Measurements from ENCODE around the gene RAMP3.

The RAMP3 gene

DNA sequence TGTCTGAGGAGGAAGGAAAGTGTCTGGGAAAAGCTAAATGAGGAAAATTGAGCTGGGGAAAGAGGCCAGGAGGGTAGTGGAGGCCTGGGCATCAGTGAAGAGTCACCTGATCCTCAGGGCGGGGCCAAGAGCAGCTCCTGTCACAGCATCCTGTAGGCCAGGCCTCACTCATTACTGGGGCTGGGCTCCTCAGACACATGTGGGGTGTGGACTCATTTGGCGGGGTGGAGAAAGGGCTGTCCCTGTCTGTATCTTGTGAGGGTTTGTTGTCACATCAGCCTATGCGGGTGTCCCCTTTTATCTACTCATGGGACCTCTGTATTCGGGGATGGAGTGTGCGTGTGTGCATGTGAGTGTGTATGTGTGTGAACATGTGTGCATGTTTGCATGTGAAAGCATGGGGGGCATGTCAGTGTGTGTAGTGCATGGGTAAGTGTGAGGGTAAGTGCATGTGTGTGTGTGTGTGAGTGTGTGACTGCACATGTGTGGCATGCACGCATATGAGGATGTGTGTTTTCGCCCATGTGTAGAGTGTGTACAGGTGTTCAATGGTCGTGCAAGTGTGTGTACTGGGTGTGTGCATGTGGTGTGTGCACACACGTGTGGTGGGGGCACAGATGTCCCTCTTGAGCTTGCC, 67.8 kb downstream of the RAMP3 start:
- DNase-seq, result no peak

DNA sequence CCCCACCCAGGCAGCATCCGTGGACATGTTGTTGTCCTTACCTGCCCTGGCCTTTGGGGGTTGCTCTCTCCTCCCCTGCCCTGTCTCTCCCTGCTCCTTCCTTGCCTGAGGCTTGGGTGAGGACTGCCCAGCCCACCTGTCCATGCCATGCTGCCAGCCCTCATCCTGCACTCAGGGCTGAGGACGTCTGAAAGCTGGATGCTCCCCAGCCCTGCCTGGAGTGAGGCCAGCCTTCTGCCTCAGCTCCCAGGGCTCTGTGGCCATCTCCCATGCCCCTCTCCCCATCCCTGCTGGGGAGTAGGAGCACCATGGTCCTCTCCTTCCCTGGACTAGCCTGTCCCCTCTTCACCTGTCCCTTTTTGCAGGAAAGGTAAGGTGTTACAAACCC, 68.4 kb downstream of the RAMP3 start:
- no peak for DNase-seq

DNA sequence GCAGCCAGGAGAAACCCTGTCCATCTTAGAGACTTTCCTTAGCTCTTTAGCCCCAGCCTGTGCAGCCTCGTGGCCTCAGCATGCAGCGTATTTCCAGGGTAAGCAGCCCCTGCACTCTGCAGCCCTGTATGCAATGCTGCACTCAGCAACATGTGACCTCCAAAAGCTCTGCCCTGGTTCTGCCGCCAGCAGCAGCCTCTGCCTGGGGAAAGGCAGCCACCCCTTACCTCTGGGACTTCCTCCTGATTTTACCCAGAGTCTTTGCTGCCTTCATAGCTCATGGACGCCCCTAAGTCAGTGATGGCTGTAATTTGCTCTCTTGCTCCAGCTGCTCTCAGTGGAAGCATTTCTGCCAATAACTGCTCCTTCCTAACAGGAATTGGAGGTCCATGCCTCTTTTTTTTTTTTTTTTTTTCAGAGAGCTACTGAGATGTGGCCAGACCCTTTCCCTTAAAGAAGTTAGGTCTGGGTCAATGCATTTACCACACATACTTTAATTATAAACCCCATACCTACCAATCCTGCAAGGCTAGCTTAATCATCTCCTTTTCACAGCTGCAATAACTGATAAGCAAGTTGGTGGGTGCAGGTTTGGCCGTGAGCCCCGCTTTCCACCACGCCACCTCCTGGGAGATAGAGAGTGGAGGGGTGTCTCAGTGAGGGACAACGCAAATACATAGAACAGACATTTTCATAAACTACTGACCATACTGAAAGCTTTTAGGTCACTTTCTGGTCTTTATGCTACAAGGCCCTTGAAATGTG, 71.7 kb downstream of the RAMP3 start:
- DNase-seq, result no peak

DNA sequence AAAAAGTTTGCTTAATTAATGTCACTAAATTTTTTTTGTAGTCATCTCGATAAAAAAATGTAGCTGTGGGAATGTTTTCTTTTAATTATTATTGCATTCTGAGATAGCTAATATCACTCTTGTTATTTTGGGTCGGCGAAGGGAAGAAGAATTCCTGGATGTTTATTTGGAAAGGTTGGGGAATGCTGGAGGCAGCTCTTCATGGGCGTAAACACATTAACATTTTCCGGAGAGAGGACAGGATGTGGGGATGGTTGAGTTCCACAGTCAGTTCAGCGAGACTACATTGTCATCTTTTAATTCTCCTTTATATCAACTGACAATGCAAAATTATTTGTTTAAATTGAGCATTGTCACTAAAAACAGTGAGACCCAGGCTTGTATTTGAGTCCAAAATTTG, 72.5 kb downstream of the RAMP3 start:
- DNase-seq, result no peak

DNA sequence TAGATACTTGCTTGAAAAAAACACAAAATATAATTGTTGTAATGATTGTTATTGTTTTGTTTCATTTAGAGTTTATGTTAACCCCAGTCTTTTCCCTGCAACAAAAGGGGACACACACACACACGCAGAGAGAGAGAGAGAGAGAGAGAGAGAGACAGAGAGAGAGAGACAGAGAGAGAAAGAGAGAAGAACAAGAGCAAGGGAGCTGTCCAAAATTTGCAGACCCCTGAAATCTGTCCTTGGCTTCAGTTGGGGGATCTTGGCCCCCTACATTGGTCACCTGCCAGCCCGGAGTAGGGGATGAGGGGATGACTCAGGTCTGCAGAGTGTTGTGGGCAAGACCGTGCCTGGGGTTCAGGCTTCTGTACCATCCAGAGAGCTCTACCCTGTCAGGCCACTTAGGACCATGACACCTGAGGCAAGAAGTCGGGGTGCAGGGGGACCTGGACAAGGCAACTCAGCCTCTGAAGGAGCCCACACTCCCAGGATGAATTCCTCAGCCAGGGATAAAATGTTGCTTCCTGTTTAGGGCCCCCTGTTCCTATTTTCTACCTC, 73.1 kb downstream of the RAMP3 start:
- no peak for DNase-seq

DNA sequence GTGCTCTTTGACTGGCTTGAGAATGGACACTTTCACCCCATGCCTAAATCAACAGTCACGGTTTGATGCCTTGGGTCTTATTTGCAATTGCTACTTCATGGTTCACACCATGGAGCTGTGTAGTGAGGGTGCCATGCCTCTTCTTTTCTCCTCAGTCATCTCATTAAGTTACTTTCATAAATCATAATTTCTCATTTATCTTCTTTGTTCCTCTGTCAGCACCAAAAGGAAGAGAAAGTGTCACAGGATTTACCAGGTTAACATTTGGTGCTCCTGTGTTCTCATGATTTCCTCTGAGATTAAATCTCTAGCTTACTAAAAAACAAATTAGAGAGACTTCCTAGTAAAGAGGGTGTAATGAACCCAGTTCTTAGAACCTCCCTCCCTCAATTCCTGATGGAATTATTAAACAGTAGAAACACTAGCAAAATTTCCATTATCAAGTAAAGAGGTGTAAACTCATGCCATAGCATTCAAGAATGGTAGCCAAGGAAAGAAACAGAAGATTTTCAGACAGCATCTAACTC, 75.7 kb downstream of the RAMP3 start:
- no peak for DNase-seq
